Endothelial cell of coronary artery (primary cell): ENCODE measurements around the gene PFDN5. TPM values are rescaled to one million over a fixed set of nuclear protein-coding genes. Genes with fewer than 3 reads are reported as not detected.

ENCODE experiments used
- total RNA-seq: library from RNA; depleted of rRNA; stranded (reverse); fragments of >200 nt; gene quantifications from 2 replicates; pipeline ENCODE4 v1.2.3, GENCODE V29; 2014

Gene PFDN5
- 563 and 625 TPM in 2 replicates for total RNA-seq

GRCh38 chr12:53295070-53295890 is at the start of gene PFDN5:
PFDN5 (plus strand) TSS chr12:53295542; CDS start chr12:53295568, 26 bp downstream.

GRCh38 chr12:53267999-53268629 is 27.2 kb upstream of the PFDN5 start, which contains the start of gene ESPL1:
ESPL1 (plus strand) TSS chr12:53268299; CDS start chr12:53268767, 468 bp downstream.

GRCh38 chr12:53299454-53300180 is 4.3 kb downstream of the PFDN5 start, which contains the start of gene MYG1:
MYG1 (plus strand) TSS chr12:53299695; CDS start chr12:53299738, 43 bp downstream.

GRCh38 chr12:53336181-53336681 is 40.9 kb downstream of the PFDN5 start, which contains the start of gene SP7:
SP7 (minus strand) TSS chr12:53336354; CDS start chr12:53335646, 708 bp downstream.

Other genes with a start within 250 kb of the PFDN5 start
- gene TNS2, start 245.5 kb upstream of the PFDN5 start, total RNA-seq: 19.8 and 33.7 TPM in 2 replicates
- 16.6 and 23.3 TPM in 2 replicates for gene SPRYD3, start 216.2 kb upstream of the PFDN5 start, total RNA-seq
- gene IGFBP6, start 197.9 kb upstream of the PFDN5 start, total RNA-seq: 16.0 and 109 TPM in 2 replicates
- gene SOAT2, start 192.1 kb upstream of the PFDN5 start, total RNA-seq: not detected in 2 replicates
- gene ZNF740, start 114.8 kb upstream of the PFDN5 start, total RNA-seq: 13.7 and 14.9 TPM in 2 replicates
- gene CSAD, start 114.6 kb upstream of the PFDN5 start, total RNA-seq: 3.4 and 5.2 TPM in 2 replicates
- gene ITGB7, start 88.3 kb upstream of the PFDN5 start, total RNA-seq: 0.18 and 0.38 TPM in 2 replicates
- 4.0 and 8.5 TPM in 2 replicates for gene RARG, start 63.3 kb upstream of the PFDN5 start, total RNA-seq
- 3.6 and 5.9 TPM in 2 replicates for gene ESPL1, start 27.2 kb upstream of the PFDN5 start, total RNA-seq
- 40.4 and 45.9 TPM in 2 replicates for gene MYG1, start 4.2 kb downstream of the PFDN5 start, total RNA-seq
- 37.4 and 39.6 TPM in 2 replicates for gene AAAS, start 26.1 kb downstream of the PFDN5 start, total RNA-seq
- not detected in 2 replicates for gene SP7, start 40.8 kb downstream of the PFDN5 start, total RNA-seq
- 21.2 and 28.2 TPM in 2 replicates for gene SP1, start 84.6 kb downstream of the PFDN5 start, total RNA-seq
- 0.09 TPM in 1 of 2 replicates, not detected in the other for gene AMHR2, start 128.3 kb downstream of the PFDN5 start, total RNA-seq
- gene PRR13, start 146.2 kb downstream of the PFDN5 start, total RNA-seq: 17.5 and 20.3 TPM in 2 replicates
- gene PCBP2, start 156.6 kb downstream of the PFDN5 start, total RNA-seq: 268 and 352 TPM in 2 replicates
- 15.9 and 18.9 TPM in 2 replicates for gene MAP3K12, start 203.9 kb downstream of the PFDN5 start, total RNA-seq
- 42.1 and 49.3 TPM in 2 replicates for gene TARBP2, start 205.7 kb downstream of the PFDN5 start, total RNA-seq
- gene NPFF, start 211.9 kb downstream of the PFDN5 start, total RNA-seq: not detected in 2 replicates